ENCODE measurements around the gene ISX. TPM values are rescaled to one million over a fixed set of nuclear protein-coding genes. Genes with fewer than 3 reads are reported as not detected.

The ISX gene
- total RNA-seq, 1 experiment from 2014 or later = not detected

- POLR2A ChIA-PET (ENCODE audit: unreplicated experiment) = no interaction called here
- Histone ChIP-seq H3K27ac (ENCODE audit: low read length) (no peak overlapping the region), H3K79me2 (ENCODE audit: low read length) (no peaks in the 10 kb centered on the region), H3K36me3 (ENCODE audit: low read depth, low read length) (no peaks in the 10 kb centered on the region), H3K4me2 (ENCODE audit: low read length) (no peak overlapping the region), H3K4me1 (ENCODE audit: insufficient read depth, low read length) (no peaks in the 10 kb centered on the region), H3K27me3 (ENCODE audit: low read length) (no peaks in the 10 kb centered on the region), H3K9ac (ENCODE audit: low read length) (no peak overlapping the region), H3K9me2 (replicated peaks; ENCODE audit: low read length) (no peaks in the 10 kb centered on the region), H3F3A (ENCODE audit: low read length, unreplicated experiment) (no peaks in the 10 kb centered on the region), H4K20me1 (ENCODE audit: low read length) (no peaks in the 10 kb centered on the region), H3K9me3 (ENCODE audit: low read length) (no peaks in the 10 kb centered on the region), H3K4me3 (ENCODE audit: low read length) (no peak overlapping the region), H2AFZ (ENCODE audit: low read length) (no peak overlapping the region)
- TF ChIP-seq CTCF (conservative IDR thresholded peaks at IDR 0.05; ENCODE audit: low read depth, low read length) = no peak
- no peak for TF ChIP-seq EZH2phosphoT487 (IDR thresholded peaks at IDR 0.05; ENCODE audit: borderline replicate concordance, low read length)
- no peak for TF ChIP-seq EZH2 (IDR thresholded peaks at IDR 0.05; ENCODE audit: low read length, unreplicated experiment)
- DNase-seq (no peak), ATAC-seq (no peak)
- no TSS peak for BruUV-seq (replicated peaks)
- CTCF ChIA-PET = no interaction called here
- intact Hi-C loops (cut with micrococcal nuclease) = no loop called here
Measured at GRCh38 chr22:35054064-35054463, 11.9 kb upstream of the ISX start.

GRCh38 chr22:35056486-35056885, 9.5 kb upstream of the ISX start:
- Histone ChIP-seq H3K4me1 (ENCODE audit: insufficient read depth, low read length) (no peaks in the 10 kb centered on the region), H3K4me3 (ENCODE audit: low read length) (no peak overlapping the region), H3K36me3 (ENCODE audit: low read depth, low read length) (no peaks in the 10 kb centered on the region), H3K9me3 (ENCODE audit: low read length) (no peaks in the 10 kb centered on the region), H4K20me1 (ENCODE audit: low read length) (no peaks in the 10 kb centered on the region), H3K4me2 (ENCODE audit: low read length) (no peak overlapping the region), H3F3A (ENCODE audit: low read length, unreplicated experiment) (no peaks in the 10 kb centered on the region), H3K9me2 (replicated peaks; ENCODE audit: low read length) (no peaks in the 10 kb centered on the region), H3K79me2 (ENCODE audit: low read length) (no peaks in the 10 kb centered on the region), H2AFZ (ENCODE audit: low read length) (no peak overlapping the region), H3K27me3 (ENCODE audit: low read length) (no peaks in the 10 kb centered on the region), H3K27ac (ENCODE audit: low read length) (no peak overlapping the region), H3K9ac (ENCODE audit: low read length) (no peak overlapping the region)
- intact Hi-C loops (cut with micrococcal nuclease) = no loop called here
- DNase-seq (no peak), ATAC-seq (no peak)
- ChIA-PET POLR2A (ENCODE audit: unreplicated experiment) (no interaction called here), CTCF (no interaction called here)
- no TSS peak for BruUV-seq (replicated peaks)
- no peak for TF ChIP-seq EZH2phosphoT487 (IDR thresholded peaks at IDR 0.05; ENCODE audit: borderline replicate concordance, low read length)
- TF ChIP-seq CTCF (conservative IDR thresholded peaks at IDR 0.05; ENCODE audit: low read depth, low read length) = no peak
- TF ChIP-seq EZH2 (IDR thresholded peaks at IDR 0.05; ENCODE audit: low read length, unreplicated experiment) = no peak

- H3K4me2 ChIP-seq (ENCODE audit: low read length) = no peak overlapping the region
- no peaks in the 10 kb centered on the region for H3K27me3 ChIP-seq (ENCODE audit: low read length)
- H3K36me3 ChIP-seq (ENCODE audit: low read depth, low read length) = no peaks in the 10 kb centered on the region
- no peaks in the 10 kb centered on the region for H3K4me1 ChIP-seq (ENCODE audit: insufficient read depth, low read length)
- no TSS peak for BruUV-seq (replicated peaks)
- no peak overlapping the region for H3K27ac ChIP-seq (ENCODE audit: low read length)
- no peaks in the 10 kb centered on the region for H4K20me1 ChIP-seq (ENCODE audit: low read length)
- H3K9me3 ChIP-seq (ENCODE audit: low read length) = no peaks in the 10 kb centered on the region
- no peak overlapping the region for H2AFZ ChIP-seq (ENCODE audit: low read length)
- intact Hi-C loops (cut with micrococcal nuclease) = no loop called here
- POLR2A ChIA-PET (ENCODE audit: unreplicated experiment) = no interaction called here
- no peak overlapping the region for H3K4me3 ChIP-seq (ENCODE audit: low read length)
- DNase-seq = no peak
- ATAC-seq = no peak
- H3K9ac ChIP-seq (ENCODE audit: low read length) = no peak overlapping the region
- CTCF ChIA-PET = interaction anchor here (0.6 kb wide), 1 partner anchor 110 kb away, joined by 5 read pairs; no protein-coding TSS in a partner anchor
- no peaks in the 10 kb centered on the region for H3F3A ChIP-seq (ENCODE audit: low read length, unreplicated experiment)
- no peaks in the 10 kb centered on the region for H3K9me2 ChIP-seq (replicated peaks; ENCODE audit: low read length)
- H3K79me2 ChIP-seq (ENCODE audit: low read length) = no peaks in the 10 kb centered on the region
- TF ChIP-seq EZH2phosphoT487 (IDR thresholded peaks at IDR 0.05; ENCODE audit: borderline replicate concordance, low read length) = no peak
- TF ChIP-seq CTCF (conservative IDR thresholded peaks at IDR 0.05; ENCODE audit: low read depth, low read length) = no peak
- no peak for TF ChIP-seq EZH2 (IDR thresholded peaks at IDR 0.05; ENCODE audit: low read length, unreplicated experiment)
Measured at GRCh38 chr22:35057155-35057554, 8.8 kb upstream of the ISX start.

All from PC-3 (cell line).